HG03457 (cell line): Measurements from ENCODE around the gene PRXL2B.
"Not testable (repeated sequence)": the region's sequence is repeated elsewhere in the genome, so short reads cannot be mapped to it uniquely, and the experiment has no call there.

Source experiments
- ATAC-seq: cut with Tn5 transposase; IDR thresholded peaks from one replicate; pipeline ENCODE4 v1.9.1; 2021; ENCODE audit warnings: moderate number of reproducible peaks; ENCODE audit not compliant: unreplicated experiment

The PRXL2B gene

DNA sequence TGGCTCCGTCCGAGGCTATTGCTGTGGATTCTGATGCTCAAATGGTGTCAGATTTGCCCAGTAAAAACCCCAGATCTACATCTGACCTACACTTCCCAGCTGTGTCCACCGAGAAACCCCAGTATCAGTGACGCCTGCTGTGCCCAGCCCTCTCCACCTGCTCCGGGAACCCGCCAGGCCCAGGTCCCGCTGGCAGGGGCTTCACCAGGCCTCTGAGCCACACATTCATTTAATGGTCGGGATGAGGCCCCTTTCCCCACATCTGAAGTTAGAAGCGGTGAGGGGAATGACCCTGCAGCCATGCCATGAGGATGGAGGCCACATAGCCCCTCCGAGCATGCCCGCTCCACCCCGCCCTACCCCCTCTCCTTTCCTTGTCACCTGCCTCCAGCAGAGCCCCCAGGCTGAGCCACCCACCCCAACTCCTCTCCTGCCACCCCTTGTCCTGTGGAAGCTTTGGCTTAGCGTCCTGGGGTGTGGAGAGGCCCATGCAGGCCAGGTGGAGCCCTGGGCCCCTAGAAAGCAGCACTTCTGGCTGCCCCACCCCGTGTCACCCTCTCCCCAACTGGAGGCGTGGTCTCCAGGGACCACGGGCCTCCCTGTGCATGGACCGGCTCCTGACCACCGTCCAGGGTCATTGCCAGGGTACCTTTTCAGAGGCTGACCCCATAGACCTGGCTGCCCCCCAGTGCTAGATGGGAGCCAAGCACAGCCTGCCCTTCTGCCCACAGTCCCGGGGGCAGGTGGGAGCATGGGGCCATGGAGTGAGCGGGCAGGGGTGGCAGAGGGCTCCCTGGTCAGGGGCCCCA, 22.4 kb upstream of the PRXL2B start:
- no peak for ATAC-seq

DNA sequence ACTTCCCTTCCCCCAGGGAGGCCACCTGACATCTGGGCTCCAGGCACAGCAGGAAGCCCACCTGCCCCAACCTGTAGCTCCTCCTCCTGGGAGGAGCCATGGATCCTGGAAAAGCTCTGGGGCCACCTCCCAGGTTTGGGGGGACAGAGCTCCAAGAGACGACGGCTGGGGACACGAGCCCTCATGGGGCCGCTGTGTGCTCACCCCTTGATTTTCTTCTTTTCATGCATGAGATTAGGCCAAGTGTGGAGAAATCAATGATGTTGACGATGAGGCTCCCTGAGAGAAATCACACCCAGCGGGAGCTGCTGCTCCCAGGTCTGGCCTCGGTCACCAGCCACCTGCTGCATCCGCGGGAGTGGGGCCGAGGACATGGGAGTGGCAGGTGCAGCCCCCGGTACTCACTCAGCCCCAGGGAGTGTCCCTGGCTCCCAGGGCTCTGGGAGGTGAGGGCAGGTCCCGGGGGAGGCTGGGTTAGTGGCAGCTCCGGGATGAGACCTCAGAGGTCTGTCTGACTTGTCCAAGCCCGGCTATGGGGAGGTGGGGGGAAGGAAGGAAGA, 21.7 kb upstream of the PRXL2B start:
- ATAC-seq: no peak

DNA sequence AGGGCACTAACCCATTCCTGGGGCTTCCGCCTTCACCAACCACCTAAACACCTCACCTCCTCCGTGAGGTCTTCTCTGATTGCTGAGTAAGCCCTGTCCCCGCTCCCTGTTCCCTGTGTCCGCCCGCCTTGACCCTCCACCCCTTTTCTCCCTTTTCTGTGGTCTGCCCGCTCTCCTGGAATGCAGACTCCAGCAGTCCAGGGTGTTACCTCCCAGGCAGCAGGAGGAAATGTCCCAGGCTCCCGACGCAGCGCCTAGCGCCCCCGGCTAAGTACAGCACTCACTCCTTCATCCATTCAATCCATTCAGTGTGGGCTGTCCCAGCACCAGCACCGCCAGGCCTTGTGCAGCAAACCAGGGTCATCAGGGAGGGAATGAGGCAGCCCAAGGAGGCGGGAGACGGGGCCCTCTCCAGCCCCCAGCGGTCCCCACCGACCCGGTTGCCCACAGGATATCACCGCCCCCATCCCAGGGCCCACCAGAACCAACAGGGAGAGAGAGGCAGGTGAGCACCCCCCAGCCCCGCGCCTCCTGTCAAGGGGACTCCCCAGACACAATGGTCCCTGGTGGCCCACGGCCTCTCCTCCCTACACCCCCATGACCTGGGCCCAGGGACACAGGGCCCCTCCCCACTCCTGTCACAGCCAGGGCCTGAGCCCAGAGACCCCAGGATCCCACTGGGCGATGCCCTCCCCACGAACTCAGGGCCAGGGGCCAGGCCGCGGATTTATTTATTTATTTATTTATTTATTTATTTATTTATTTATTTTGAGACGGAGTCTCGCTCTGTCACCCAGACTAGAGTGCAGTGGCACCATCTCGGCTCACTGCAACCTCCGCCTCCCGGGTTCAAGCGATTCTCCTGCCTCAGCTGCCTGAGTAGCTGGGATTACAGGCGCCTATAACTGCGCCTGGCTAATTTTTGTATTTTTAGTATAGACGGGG, 20.2 kb upstream of the PRXL2B start:
- ATAC-seq: no peak

DNA sequence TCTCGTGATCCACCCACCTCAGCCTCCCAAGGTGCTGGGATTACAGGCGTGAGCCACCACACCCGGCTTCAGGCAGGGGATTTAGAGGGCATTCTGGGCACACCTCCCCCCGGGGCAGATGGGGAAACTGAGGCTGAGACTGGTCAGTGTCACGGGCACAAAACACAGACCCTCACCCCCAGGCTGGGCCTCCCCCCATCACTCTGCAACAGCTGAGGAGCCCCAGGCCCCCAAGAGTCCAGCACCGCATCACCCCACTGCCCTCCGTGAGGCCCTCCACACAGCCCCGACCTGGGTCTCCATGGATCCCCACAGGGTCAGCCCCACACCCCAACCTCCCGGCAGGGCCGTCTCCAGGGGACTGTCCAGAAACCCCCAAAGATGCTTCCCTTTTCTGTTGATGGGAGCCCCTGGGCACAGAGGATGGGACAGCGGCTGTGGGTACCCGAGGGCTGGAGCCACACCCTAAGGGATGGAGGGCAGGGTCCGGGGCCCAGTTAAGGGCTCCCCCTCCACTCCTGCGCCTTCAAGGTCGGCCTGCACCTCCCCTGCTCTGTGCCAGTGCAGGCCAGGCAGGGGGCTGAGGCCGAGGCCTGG, 19.4 kb upstream of the PRXL2B start:
- no peak for ATAC-seq

DNA sequence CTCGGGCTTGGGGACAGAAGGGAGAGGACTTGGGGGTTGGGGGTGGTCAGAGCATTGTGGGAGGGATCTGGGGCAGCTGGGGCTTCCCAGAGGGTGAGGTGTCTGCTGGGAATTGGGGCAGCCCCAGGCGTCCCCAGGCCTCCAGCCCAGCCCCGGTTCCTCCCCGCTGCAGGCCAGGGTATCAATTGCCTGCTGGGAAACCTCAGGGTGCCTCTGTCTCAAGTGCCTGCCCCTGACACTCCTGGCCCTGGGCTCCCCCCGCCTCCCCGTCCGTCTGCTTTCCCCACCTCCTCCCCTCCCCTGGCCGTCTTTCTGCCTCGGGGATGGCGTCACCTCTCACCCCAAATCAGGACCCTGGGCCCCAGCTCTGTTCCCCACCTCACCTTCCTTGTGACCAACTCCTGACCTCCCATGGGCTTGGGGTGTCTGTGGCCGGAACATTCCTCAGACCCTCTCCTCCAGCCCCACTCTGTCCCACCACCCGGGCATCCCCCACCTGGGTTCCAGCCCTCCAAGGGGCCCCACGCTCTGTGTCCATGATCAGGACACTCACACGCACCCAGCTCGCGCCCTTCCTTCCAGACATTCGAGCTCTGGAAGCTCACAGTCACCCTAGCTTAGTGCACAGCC, 18.3 kb upstream of the PRXL2B start:
- not testable (repeated sequence) for ATAC-seq

DNA sequence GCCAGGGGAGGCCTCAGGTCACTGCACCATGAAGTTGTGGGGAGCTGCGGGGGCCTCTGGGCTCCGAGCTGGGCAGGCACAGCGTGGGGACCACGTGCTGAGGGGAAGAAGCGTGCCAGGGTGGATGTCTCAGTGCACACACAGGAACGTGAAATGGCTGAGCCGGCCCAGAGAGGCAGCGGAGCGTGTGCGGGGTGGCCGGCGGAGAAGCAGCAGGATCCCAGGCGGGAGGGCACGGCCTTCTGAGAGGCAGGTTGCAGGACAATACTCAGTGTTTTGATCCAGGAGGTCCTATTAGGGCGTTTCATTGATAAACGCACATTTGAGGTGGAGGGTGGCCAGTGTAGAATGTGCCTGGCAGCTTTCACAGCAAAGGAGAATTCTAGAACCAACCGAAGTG, 17.5 kb upstream of the PRXL2B start:
- ATAC-seq: no peak

DNA sequence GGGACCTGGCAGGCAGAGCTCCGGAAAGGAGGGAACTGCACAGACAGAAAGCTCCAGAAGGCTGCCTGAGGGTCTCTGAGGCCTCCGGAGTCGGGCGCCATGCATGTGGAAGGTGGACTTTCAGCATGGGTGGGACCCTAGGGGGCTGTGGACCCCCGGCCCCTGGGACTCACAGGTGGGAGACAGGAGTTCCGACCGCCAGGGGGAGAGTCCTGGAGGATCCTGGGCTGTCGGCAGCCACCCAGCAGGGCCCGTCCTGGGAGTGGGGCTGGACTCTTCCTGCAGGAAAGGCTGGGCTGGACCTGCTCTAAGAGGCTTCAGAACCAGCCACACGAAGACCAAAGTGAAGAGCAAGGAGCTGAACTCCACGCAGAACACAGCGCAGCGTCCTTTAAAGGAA, 16.9 kb upstream of the PRXL2B start:
- not testable (repeated sequence) for ATAC-seq

DNA sequence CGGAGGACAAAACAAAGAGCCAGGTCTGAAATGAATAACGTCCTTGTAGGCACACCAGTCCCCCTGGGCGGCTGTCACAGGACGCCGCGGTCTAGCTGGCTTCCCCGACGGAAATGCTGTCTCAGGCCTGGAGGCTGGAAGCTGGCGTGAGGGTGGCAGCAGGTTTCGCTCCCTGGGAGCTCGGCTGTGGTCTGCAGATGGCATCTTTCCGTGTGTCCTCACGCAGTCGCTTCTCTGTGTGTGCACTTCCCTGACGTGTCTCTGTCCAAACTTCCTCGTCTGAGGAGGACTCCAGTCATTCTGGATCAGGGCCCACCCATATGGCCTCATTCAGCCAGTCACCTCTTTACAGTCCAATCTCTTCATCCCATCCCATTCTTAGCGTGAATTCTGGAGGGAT, 16.2 kb upstream of the PRXL2B start:
- no peak for ATAC-seq

DNA sequence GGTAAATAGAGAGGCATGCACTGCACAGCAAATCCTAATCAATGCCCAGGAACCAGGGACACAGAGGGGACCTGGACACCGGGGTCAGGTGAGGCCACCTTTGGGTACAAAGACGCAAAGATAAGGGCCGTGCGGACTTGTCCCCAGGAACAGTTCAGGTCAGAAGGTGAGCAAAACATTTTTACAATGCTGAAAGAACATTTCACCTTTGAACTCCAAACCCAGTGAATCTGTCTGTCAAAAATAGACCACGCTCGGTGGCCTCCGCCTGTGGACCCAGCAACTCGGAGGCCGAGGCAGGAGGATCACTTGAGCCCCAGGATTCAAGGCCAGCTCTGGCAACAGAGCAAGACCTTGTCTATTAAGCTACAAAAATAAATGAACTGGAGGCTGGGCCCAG, 15.2 kb upstream of the PRXL2B start:
- ATAC-seq: no peak

DNA sequence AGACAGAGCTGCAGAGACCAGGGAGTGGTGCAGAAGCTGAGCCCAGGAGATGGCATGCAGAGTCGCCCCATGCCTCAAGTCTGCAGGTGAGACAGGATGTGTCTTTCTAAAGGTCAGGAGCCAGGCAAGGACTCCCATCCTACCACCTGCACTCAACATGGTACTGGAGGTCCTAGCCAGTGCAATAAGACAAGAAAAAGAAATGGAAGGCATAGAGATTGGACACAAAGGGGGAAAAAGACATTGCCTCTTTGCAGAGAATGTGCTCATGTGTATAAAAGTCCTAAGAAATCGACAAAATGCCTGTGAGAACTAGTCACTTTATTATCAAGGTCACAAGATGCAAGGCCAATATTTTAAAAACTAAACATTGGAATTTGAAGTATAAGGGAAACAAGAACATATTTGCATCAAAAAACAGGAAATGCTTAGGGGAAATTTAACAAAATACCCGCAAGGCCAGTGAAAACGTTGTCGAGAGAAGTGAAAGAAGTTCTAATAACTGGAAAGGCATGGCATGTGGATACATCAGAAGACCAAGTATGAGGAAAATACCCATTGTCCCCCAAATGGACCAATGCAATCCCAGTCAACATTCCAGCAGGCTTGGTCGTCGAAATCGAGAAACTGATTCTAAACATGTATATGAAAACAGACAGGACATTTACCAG, 13.2 kb upstream of the PRXL2B start:
- ATAC-seq: no peak

DNA sequence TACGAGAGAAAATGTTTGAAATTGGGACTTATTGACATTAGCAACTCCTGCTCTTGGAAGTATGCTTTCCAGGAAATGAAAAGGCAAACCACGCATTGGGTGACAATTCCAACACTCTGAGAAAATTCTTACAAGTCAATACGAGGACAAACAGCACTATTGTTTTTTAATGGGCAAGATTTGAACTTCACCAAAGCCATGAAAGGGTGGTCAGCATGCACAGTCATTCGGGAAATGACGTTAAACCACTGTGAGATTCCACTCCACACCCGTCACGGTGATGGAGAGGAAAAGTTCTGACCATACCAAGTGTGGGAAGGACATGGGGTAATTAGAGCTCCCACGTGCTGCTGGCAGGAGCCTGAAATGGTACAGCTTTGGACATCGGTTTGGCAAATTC, 12.2 kb upstream of the PRXL2B start:
- ATAC-seq: no peak

DNA sequence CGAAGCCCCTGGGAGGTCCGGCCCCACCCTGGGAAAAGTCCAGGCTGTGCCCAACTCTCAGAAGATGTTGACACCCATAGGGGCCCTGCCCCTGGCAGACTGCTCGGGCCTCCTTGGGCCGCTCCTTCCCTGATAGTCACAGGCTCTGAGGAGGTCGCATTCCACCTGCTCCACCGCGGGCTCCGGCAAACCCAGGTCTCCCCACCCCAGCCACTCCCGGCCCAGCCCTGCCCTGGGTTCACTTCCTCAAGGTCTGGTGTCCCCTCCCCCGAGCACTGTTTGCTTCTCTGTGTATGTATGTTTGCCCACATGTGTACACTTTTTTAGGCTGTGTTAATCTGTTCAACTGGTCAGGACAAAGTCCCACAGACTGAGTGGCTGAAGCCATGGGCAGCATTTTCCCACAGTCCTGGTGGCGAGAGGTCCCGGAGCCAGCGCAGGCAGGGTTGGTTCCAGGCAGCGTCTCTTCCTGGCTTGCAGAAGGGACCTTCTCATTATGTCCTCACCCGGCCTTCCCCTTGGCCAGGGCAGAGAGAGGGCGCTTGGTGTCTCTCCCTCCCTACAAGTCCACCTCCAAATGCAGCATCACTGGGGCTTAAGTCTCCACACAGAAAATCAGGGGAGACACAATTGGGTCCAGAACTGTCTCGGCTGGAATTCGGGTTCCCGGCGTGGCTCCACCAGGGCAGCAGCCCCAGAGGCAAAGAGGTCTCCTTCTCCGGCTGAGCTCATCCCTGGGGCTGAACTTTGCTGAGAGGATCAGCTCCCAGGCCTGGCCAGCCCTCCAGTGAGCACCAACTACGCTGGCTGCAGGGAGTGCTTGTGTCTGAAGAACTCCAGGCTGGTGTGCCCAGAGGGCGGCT, 10.5 kb upstream of the PRXL2B start:
- no peak for ATAC-seq

DNA sequence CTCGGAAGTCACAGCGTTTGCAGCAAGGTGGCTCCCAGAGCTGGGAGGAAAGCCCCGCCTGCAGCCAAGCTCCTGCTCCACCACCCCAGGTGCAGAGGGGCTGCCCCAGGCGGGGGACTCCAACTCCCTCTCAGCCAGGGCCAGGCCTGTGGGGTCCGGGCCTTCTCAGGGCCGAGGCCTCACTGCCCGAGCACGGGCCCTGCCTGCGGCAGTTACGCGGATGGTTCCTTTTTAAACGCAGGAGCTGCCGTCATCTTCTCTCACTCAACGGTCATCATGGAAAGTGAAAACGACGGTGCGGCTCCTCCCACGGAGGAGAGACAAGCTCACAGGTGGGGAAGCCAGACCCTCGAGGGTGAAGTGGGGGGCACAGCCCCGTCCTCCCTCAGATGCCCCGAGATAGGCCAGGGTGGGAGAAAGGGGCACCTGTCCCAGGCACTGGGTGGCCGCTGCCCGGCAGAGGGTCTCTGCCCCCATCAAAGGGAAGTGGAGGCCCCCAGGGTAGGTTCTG, 9.0 kb upstream of the PRXL2B start:
- peak; percentile 22 for ATAC-seq

DNA sequence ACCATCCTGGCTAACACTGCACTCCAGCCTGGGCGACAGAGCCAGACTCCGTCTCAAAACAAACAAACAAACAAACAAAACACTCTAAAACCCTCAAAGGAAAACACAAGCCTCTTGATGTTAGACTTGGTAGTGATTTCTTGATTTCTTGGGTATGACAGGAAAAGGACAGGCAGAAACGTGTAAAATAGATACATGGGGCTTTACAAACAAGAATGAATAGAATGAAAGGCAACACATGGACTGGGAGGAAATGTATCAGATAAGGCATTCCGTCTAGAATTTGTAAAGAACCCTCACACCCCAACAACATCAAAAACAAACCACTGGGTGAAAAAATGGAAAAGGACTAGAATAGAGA, 7.8 kb upstream of the PRXL2B start:
- no peak for ATAC-seq

DNA sequence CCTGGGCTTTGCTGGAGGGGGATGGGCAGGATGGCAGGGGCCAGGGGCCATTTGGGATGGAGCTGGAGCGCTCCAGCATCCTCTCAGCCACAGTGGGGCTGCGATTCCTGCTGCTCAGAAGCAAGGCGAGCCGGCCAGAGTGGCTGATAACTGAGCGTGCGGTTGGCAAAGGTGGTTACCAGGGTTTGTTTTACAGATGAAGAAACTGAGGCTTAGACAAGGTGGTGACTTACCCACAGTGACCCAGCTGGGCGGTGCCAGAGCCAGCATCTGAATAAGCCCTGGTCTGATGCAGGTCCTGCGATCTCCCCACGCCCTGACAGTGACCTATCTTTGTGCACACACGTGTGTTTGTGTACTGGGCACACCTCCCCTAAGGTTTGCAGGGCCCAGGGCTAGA, 5.9 kb upstream of the PRXL2B start:
- ATAC-seq: no peak

DNA sequence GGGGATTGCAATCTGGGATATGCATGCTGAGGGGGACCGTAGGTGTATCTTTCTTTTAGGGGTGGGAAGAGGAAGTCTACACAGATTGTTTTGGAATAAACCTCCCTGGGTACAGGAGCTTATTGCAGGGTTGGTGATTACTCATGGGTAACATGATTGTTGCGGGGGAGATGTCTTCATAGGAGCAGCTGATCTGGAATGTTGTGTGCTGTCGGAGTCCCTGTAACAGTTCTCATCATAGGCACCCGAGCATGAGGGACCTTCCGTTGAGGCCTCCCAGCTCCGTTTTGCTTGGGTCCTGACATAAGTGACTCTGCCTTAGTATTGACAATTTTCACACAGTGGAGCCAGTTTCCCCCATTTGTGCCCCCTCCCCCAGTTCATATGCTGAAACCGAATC, 4.2 kb upstream of the PRXL2B start:
- ATAC-seq: no peak

DNA sequence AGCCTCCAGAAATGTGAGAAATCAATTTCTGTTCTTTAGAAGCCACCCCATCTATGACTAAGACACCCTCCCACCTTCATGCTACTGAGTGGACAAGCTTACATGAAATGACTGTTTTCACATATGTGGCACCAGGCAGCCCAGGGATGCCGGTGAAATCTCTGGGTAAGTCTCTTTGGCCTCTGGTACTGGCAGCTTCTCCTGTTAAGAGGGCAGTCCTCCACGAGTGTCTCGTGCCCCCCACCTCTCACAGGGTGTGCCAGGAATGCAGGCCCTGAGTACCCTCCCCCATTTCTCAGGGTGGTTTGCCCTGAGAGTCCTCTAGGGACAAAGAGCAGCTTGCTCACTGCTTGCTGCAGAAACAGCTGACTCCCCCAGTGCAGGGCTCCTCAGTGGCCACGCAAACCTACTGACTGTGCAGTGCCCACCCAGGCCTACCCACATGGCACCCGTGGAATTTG, 3.2 kb upstream of the PRXL2B start:
- no peak for ATAC-seq

DNA sequence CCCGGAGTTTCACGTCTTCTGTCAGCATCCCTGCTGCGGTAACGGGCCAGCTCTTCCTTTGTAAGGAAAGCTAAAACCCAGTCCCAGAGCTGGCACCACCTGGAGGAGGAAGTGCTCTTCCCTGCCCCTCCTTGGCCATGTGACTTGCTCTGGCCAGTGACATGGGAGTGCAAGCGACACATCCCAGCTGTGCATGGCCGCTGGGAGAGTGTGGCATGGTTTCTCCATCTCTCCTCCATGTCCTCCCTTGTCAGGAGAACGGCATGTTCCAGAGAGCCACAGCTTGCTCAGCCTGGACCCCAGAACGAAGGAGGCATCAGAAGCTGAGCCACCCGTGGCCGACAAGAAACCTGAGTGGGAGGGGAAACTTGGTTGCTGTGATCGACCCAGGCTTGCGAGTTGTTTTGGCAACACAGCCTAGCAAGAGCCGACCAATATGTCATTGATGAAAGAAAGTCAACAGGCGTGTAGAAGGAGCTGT, 2.7 kb upstream of the PRXL2B start:
- no peak for ATAC-seq

DNA sequence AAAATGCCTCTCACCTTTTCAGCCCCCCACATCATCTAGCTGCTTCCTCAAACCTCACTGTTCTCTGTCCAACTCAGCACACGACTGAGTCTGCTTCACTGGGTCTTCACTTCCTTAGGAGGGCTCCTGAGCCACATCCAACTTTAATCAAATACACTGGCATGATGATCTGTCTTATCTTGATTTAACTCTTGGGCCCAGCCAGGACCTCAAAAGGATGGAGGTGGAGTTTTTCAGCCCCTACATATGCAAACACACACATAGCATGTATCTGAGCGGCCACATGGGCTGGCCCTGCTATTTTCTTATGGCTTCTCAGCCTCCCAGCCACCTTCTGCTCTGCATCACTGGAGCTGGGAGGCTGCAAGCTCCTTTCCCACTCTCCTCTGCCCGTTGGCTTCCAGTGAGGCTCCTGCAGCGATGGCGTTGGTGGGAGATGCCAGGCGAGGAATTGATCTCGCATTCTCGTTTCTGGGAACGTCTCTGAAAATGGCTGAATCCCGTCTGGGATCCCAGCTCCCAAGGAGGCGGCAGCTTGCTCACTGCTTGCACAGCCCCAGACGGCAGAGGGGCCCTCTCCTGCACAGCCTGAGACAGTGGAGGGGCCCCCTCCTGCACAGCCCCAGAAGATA, 1.8 kb upstream of the PRXL2B start:
- no peak for ATAC-seq
